HEK293T (cell line): Measurements from ENCODE around the gene BAIAP2L2.

Experiments used
- FOXM1 ChIP-seq: fragments of 450-650 bp; IDR thresholded peaks from 2 replicates; pipeline ENCODE4 v1.6.1; 2017; ENCODE audit warnings: mild to moderate bottlenecking, borderline replicate concordance
- LEF1 ChIP-seq: fragments of 450-650 bp; IDR thresholded peaks from 2 replicates; pipeline ENCODE4 v1.6.1; 2017; ENCODE audit warnings: mild to moderate bottlenecking, borderline replicate concordance
- PKNOX1 ChIP-seq: fragments of 450-650 bp; IDR thresholded peaks from 2 replicates; pipeline ENCODE4 v1.6.1; 2016
- TARDBP ChIP-seq: fragments of 450-650 bp; IDR thresholded peaks from 2 replicates; pipeline ENCODE4 v1.6.1; 2016
- ZNF384 ChIP-seq: fragments of 450-650 bp; IDR thresholded peaks from 2 replicates; pipeline ENCODE4 v1.6.1; 2016

- no peak for TF ChIP-seq FOXM1
- no peak for TF ChIP-seq TARDBP
- TF ChIP-seq LEF1 = no peak
- TF ChIP-seq ZNF384 = no peak
- no peak; the same call in 1 of the 2 replicates for TF ChIP-seq PKNOX1
These were observed 53.3 kb downstream of the BAIAP2L2 start, which contains the start of gene PICK1 for GRCh38 chr22:38056969-38057891.
